Measurements from ENCODE around the gene U2AF2. TPM values are rescaled to one million over a fixed set of nuclear protein-coding genes. Genes with fewer than 3 reads are reported as not detected.
"Not testable (repeated sequence)": the region's sequence is repeated elsewhere in the genome, so short reads cannot be mapped to it uniquely, and the experiment has no call there.

Gene U2AF2
- total and polyA plus RNA-seq, 8 donors: 53.2 to 463 (median 114) TPM

DNA sequence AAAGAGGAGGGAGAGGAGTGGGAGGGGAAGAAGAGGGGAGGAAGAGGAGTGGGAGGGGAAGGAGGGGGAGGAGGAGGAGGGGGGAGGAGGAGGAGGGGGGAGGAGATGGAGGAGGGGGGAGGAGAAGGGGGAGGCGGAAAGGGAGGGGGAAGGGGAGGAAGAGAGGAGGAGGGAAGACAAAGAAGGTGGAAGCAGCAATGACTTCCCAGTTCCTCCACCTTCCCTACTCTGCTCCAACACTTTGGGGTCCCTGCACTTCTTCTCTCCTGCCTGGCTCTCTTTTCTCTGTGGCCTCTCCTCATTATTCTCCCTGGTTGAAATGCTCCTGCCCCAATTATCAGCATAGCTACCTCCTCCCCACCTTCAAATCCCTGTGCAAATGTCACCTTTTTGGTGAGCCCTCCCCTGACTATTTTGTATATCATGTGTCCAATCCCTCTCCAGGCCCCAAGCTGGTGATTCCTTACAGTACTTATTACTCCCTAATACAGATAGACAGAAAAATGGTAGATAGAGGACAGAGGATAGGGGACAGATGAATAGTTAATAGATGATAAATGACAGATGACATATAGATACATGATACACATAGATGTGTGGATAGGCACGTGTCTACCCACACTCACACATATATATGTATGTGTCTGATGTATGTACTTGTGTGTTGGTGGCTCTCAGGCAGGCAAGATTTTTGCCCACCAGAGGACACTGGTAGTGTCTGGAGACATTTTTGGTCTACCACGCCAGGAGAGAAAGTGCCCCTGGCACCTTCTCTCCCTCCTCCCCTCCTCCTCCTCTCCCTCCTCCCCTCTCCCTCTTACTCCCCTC lies 58.2 kb downstream of the U2AF2 start:
- Histone ChIP-seq H3K4me1 (no peaks in the 10 kb centered on the region), H3K27ac (no peak overlapping the region), H3K9me3 (no peaks in the 10 kb centered on the region), H3K27me3 (peaks cover 0 to 30% (median 12%) of the 10 kb centered on the region in 3 donors), H3K4me3 (no peak overlapping the region), H3K36me3 (no peaks in the 10 kb centered on the region)
- TF ChIP-seq EP300 (IDR thresholded peaks at IDR 0.05): no peak
- TF ChIP-seq POLR2A (IDR thresholded peaks at IDR 0.05): no peak
- no peak for TF ChIP-seq POLR2AphosphoS5 (IDR thresholded peaks at IDR 0.05)
- TF ChIP-seq CTCF (IDR thresholded peaks at IDR 0.05): no peak
- DNase-seq: no peak
- intact Hi-C loops (cut with DNase I; ENCODE audit: low total_unique reads): no loop called here
- 67 to 76% (median 71%) methylated on average over 2 of the region's 3 CpGs for WGBS, 5 donors

DNA sequence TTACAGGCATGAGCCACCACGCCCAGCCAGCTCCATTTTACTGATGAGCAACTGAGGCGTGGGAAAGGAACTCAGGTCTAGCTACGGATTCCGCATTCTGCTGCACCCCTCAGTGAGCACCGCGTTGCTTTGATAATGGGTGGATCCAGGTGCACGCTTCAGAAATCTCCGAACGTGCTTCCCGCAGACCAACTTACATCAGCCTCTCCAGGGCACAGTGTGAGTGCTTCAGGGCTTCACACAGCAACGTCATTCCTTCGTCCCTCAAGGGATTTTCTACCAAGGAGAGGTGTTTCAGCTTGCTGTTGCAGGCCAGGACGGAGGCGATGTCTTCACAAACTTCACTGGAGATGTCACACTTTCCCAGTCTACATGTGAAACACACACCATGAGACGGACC lies 61.7 kb downstream of the U2AF2 start:
- 79 to 88% (median 83%) methylated on average over 15 of the region's 15 CpGs for WGBS, 5 donors
- no peak overlapping the region for H3K27ac ChIP-seq
- H3K9me3 ChIP-seq: peaks cover 3 to 14% (median 6%) of the 10 kb centered on the region in 4 donors
- no peak for TF ChIP-seq CTCF (IDR thresholded peaks at IDR 0.05)
- TF ChIP-seq POLR2A (IDR thresholded peaks at IDR 0.05): no peak
- TF ChIP-seq EP300 (IDR thresholded peaks at IDR 0.05): no peak
- no peak for TF ChIP-seq POLR2AphosphoS5 (IDR thresholded peaks at IDR 0.05)
- no peak overlapping the region for H3K4me3 ChIP-seq
- H3K27me3 ChIP-seq: peaks cover 0 to 61% (median 12%) of the 10 kb centered on the region in 3 donors
- DNase-seq: no peak
- intact Hi-C loops (cut with DNase I; ENCODE audit: low total_unique reads): no loop called here
- no peaks in the 10 kb centered on the region for H3K36me3 ChIP-seq
- H3K4me1 ChIP-seq: no peaks in the 10 kb centered on the region

GRCh38 chr19:55717251-55717650 lies 62.4 kb downstream of the U2AF2 start:
- no peak for DNase-seq
- H3K27ac ChIP-seq: no peak overlapping the region
- peaks cover 9 to 21% (median 11%) of the 10 kb centered on the region in 4 donors for H3K9me3 ChIP-seq
- no peak overlapping the region for H3K4me3 ChIP-seq
- H3K27me3 ChIP-seq: peaks cover 0 to 66% (median 12%) of the 10 kb centered on the region in 3 donors
- no peak for TF ChIP-seq EP300 (IDR thresholded peaks at IDR 0.05)
- no peaks in the 10 kb centered on the region for H3K36me3 ChIP-seq
- no peaks in the 10 kb centered on the region for H3K4me1 ChIP-seq
- 65 to 79% (median 73%) methylated on average over 11 of the region's 11 CpGs for WGBS, 5 donors
- intact Hi-C loops (cut with DNase I; ENCODE audit: low total_unique reads): no loop called here

DNA sequence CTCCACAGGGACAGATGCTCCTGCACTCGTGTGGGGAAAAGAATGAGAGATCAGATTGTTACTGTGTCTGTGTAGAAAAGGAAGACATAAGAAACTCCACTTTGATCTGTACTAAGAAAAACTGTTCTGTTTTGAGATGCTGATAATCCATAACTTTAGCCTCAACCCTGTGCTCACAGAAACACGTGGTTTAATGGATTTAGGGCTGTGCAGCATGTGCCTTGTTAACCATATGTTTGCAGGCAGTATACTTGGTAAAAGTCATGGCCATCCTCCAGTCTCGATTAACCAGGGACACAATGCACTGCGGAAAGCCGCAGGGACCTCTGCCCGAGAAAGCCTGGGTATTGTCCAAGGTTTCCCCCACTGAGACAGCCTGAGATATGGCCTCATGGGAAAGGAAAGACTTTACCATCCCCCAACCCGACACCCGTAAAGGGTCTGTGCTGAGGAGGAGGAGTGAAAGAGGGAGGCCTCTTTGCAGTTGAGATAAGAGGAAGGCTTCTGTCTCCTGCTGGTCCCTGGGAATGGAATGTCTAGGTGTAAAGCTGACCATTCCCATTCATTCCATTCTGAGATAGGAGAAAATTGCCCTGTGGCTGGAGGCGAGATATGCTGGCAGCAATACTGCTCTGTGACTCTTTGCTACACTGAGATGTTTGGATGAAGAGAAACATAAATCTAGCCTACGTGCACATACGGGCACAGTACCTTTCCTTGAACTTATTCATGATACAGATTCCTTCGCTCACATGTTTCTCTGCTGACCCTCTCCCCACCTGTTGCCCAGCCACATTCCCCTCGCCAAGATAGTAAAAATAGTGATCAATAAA lies 63.3 kb downstream of the U2AF2 start:
- intact Hi-C loops (cut with DNase I; ENCODE audit: low total_unique reads); H3K27ac ChIP-seq; DNase-seq; H3K4me3 ChIP-seq; H3K4me1 ChIP-seq; H3K36me3 ChIP-seq: not testable (repeated sequence)
- 17 to 50% (median 33%) methylated on average over 13 of the region's 13 CpGs for WGBS, 5 donors
- H3K27me3 ChIP-seq: peaks cover 0 to 66% (median 12%) of the 10 kb centered on the region in 3 donors
- H3K9me3 ChIP-seq: peaks cover 9 to 25% (median 11%) of the 10 kb centered on the region in 4 donors

DNA sequence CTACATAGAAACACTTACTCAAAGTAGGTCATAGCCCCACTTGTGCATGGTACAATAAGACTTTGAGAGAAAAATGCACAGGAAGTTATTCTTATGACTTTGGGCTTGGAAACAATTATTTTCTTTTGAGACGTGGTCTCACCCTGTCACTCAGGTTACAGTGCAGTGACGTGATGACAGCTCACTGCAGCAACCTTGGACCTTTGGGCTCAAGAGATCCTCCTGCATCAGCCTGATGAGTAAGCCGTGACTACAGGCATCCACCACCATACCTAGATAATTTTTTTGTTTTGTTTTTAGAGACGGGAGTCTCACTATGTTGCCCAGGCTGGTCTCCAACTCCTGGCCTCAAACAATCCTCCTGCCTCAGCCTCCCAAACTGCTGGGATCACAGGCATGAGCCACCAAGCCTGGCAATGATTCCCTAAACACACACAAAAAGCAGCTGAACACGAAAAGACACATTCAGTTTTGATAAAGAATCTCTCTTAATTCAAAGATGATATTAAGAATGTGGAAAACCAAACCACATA lies 65.4 kb downstream of the U2AF2 start:
- Histone ChIP-seq H3K27me3 (peaks cover 0 to 61% (median 8%) of the 10 kb centered on the region in 3 donors), H3K4me1 (no peaks in the 10 kb centered on the region), H3K9me3 (peaks cover 9 to 25% (median 11%) of the 10 kb centered on the region in 4 donors), H3K36me3 (no peaks in the 10 kb centered on the region), H3K4me3 (no peak overlapping the region), H3K27ac (no peak overlapping the region)
- intact Hi-C loops (cut with DNase I; ENCODE audit: low total_unique reads): no loop called here
- WGBS, 5 donors: 69 to 81% (median 73%) methylated on average over 5 of the region's 5 CpGs
- DNase-seq: no peak
- TF ChIP-seq POLR2AphosphoS5 (IDR thresholded peaks at IDR 0.05): no peak
- TF ChIP-seq POLR2A (IDR thresholded peaks at IDR 0.05): no peak
- TF ChIP-seq EP300 (IDR thresholded peaks at IDR 0.05): no peak
- TF ChIP-seq CTCF (IDR thresholded peaks at IDR 0.05): no peak

All from stomach (tissue), 9 donors.